Neutrophil (primary cell): Measurements from ENCODE around the gene SLAMF8.

Experiments used
- H3K27ac ChIP-seq: fragments of 200-600 bp; sonication (generic); 2 replicates; pipeline ENCODE4 v1.5.1; 2016; ENCODE audit warnings: mild to moderate bottlenecking, moderate library complexity
- H3K27me3 ChIP-seq: fragments of 200-600 bp; sonication (generic); 2 replicates; pipeline ENCODE4 v1.6.0; 2016; ENCODE audit warnings: mild to moderate bottlenecking
- H3K36me3 ChIP-seq: fragments of 200-600 bp; sonication (generic); 2 replicates; pipeline ENCODE4 v1.5.1; 2017
- H3K4me1 ChIP-seq, 2 experiments: fragments of 200-600 bp in 1 of 2; sonication (generic) in 1 of 2; 1 replicate in 1 of 2; 2 replicates in 1 of 2; pipeline versions ENCODE4 v1.5.1 to v1.6.1; 2013 to 2016; ENCODE audit warnings: low read depth in 1 of 2, low read length in 1 of 2, mild to moderate bottlenecking in 1 of 2, moderate library complexity in 1 of 2; ENCODE audit not compliant: control insufficient read depth in 1 of 2, insufficient read depth in 1 of 2
- H3K4me3 ChIP-seq, 2 experiments: fragments of 200-600 bp in 1 of 2; sonication (generic) in 1 of 2; 1 replicate in 1 of 2; 2 replicates in 1 of 2; pipeline ENCODE4 v1.5.1; 2013 to 2016; ENCODE audit warnings: low read depth in 1 of 2, low read length in 1 of 2, mild to moderate bottlenecking in 1 of 2, moderate library complexity in 1 of 2
- H3K9me3 ChIP-seq: fragments of 200-600 bp; sonication (generic); 2 replicates; pipeline ENCODE4 v1.5.1; 2016
- CTCF ChIP-seq: fragments of 200-600 bp; sonication (generic); IDR thresholded peaks from 2 replicates; pipeline ENCODE4 v1.5.1; 2016; ENCODE audit warnings: antibody characterized with exemption

SLAMF8 gene

GRCh38 chr1:159821171-159821867, 5.4 kb upstream of the SLAMF8 start:
- TF ChIP-seq CTCF, result no peak
- Histone ChIP-seq H3K9me3 (no peaks in the 10 kb centered on the region), H3K36me3 (no peaks in the 10 kb centered on the region), H3K27ac (no peak overlapping the region), H3K27me3 (no peaks in the 10 kb centered on the region), H3K4me1 (peaks cover 17 to 19% of the 10 kb centered on the region in 2 experiments), H3K4me3 (no peak overlapping the region)

DNA sequence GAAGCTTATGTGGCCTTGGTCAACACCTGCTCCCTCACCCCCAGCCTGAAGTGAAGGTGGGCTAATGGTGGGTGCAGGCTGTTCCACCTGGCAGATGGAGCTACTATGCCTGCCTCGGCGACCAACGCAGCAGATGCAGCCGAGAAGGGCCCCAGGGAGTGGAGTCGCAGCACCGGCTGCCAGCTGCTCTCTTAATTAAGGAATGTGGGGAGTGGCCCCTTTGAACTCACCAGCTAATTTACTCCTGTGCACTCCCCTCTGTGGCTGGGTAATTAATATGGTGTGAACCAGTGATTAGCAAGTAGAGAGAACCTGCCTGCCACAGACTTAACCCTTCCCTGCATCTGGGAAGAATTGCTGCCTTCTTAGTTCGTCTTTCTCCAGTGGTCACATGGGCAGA, 3.3 kb upstream of the SLAMF8 start:
- H3K4me3 ChIP-seq, result no peak overlapping the region
- no peaks in the 10 kb centered on the region for H3K27me3 ChIP-seq
- TF ChIP-seq CTCF, result no peak
- no peaks in the 10 kb centered on the region for H3K36me3 ChIP-seq
- H3K27ac ChIP-seq, result no peak overlapping the region
- no peaks in the 10 kb centered on the region for H3K9me3 ChIP-seq
- H3K4me1 ChIP-seq, result peaks cover 38 to 40% of the 10 kb centered on the region in 2 experiments

DNA sequence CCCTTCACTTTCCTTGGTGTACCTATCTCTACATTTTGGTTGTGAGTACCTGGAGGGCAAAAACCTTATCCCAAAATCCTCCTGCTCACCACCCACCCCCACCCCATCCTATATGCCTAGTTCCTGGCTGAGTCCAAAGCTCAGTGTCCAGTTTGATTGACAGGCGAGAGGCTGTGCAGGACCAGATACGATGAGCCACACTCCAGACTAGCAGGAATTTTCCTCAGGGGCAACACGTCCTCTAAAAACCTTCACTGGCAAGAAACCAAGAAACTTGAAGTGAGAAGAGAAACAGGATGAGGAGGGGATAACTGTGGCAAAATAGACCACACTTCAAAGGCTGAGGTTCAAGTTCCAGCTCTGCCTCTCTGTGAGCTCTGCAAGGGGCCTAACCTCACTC, 1.1 kb upstream of the SLAMF8 start:
- no peak overlapping the region for H3K4me3 ChIP-seq
- no peak for TF ChIP-seq CTCF
- peaks cover 47 to 50% of the 10 kb centered on the region in 2 experiments for H3K4me1 ChIP-seq
- H3K36me3 ChIP-seq, result no peaks in the 10 kb centered on the region
- H3K9me3 ChIP-seq, result no peaks in the 10 kb centered on the region
- no peaks in the 10 kb centered on the region for H3K27me3 ChIP-seq
- peak overlapping the region; percentile 62 for H3K27ac ChIP-seq

DNA sequence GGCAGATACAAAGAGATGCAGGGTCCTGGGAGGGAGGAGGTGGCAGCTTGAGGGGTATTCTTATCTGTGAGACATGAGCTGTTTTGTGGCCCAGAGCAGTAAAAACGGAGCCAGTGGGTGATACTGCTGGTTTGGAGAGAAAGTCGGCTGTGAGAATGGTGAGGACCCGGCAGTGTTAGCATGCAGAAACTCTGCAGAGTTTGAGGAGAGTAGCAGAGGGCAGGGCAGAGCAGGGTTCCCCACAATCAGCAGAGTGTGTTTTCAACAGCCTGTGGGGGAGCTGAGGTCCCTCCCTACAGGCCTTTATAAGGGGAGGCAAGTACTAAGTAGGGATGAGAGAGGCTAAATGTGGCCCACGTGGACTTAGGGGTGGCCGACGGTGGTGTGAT, 423 bp downstream of the SLAMF8 start:
- Histone ChIP-seq H3K27me3 (no peaks in the 10 kb centered on the region), H3K36me3 (no peaks in the 10 kb centered on the region), H3K4me1 (peaks cover 47 to 50% of the 10 kb centered on the region in 2 experiments), H3K4me3 (no peak overlapping the region), H3K9me3 (no peaks in the 10 kb centered on the region), H3K27ac (peak overlapping the region; percentile 62)
- no peak for TF ChIP-seq CTCF

- Histone ChIP-seq H3K27me3 (no peaks in the 10 kb centered on the region), H3K9me3 (no peaks in the 10 kb centered on the region), H3K4me1 (peaks cover 47 to 50% of the 10 kb centered on the region in 2 experiments), H3K27ac (no peak overlapping the region), H3K36me3 (no peaks in the 10 kb centered on the region), H3K4me3 (no peak overlapping the region)
- TF ChIP-seq CTCF, result no peak
Observed at GRCh38 chr1:159827549-159827948, 876 bp downstream of the SLAMF8 start.
